ENCODE data around the gene ADGRL3. TPM values are rescaled to one million over a fixed set of nuclear protein-coding genes. Genes with fewer than 3 reads are reported as not detected.

ADGRL3 gene
- total RNA-seq, 3 donors from 2014 or later: not detected

GRCh38 chr4:61770456-61770855 lies 570.3 kb downstream of the ADGRL3 start:
- no peaks in the 10 kb centered on the region for H3K4me1 Mint-ChIP-seq (ENCODE audit: low read depth)
- ATAC-seq (no peak), DNase-seq (no peak)
- H3K4me3 Mint-ChIP-seq: no peak overlapping the region
- H3K9me3 Mint-ChIP-seq: peaks cover 12% of the 10 kb centered on the region
- no peaks in the 10 kb centered on the region for H3K27me3 Mint-ChIP-seq (ENCODE audit: low read depth)
- no peaks in the 10 kb centered on the region for H3K36me3 Mint-ChIP-seq (ENCODE audit: insufficient read depth)

- DNase-seq: no peak
- H3K9me3 Mint-ChIP-seq: peaks cover 11% of the 10 kb centered on the region
Observed at GRCh38 chr4:61771056-61771455, 570.9 kb downstream of the ADGRL3 start.

GRCh38 chr4:61772126-61772525 lies 572.0 kb downstream of the ADGRL3 start:
- Mint-ChIP-seq H3K4me1 (ENCODE audit: low read depth) (no peaks in the 10 kb centered on the region), H3K9me3 (peaks cover 3% of the 10 kb centered on the region), H3K36me3 (ENCODE audit: insufficient read depth) (no peaks in the 10 kb centered on the region), H3K27me3 (ENCODE audit: low read depth) (no peaks in the 10 kb centered on the region), H3K4me3 (no peak overlapping the region)
- no peak for DNase-seq
- ATAC-seq: no peak

More at GRCh38 chr4:61771056-61771455, 570.9 kb downstream of the ADGRL3 start:
- Mint-ChIP-seq H3K4me1 (ENCODE audit: low read depth) (no peaks in the 10 kb centered on the region), H3K4me3 (no peak overlapping the region), H3K36me3 (ENCODE audit: insufficient read depth) (no peaks in the 10 kb centered on the region), H3K27me3 (ENCODE audit: low read depth) (no peaks in the 10 kb centered on the region)
- no peak for ATAC-seq

GRCh38 chr4:61773655-61774245 lies 573.6 kb downstream of the ADGRL3 start:
- Mint-ChIP-seq H3K4me3 (no peak overlapping the region), H3K4me1 (ENCODE audit: low read depth) (no peaks in the 10 kb centered on the region), H3K27me3 (ENCODE audit: low read depth) (no peaks in the 10 kb centered on the region), H3K36me3 (ENCODE audit: insufficient read depth) (no peaks in the 10 kb centered on the region), H3K9me3 (no peaks in the 10 kb centered on the region)
- DNase-seq (no peak), ATAC-seq (no peak)

GRCh38 chr4:61782133-61782532 lies 582.0 kb downstream of the ADGRL3 start:
- Mint-ChIP-seq H3K36me3 (ENCODE audit: insufficient read depth) (no peaks in the 10 kb centered on the region), H3K9me3 (peaks cover 11% of the 10 kb centered on the region), H3K27me3 (ENCODE audit: low read depth) (no peaks in the 10 kb centered on the region), H3K4me1 (ENCODE audit: low read depth) (no peaks in the 10 kb centered on the region), H3K4me3 (no peak overlapping the region)
- DNase-seq (no peak), ATAC-seq (no peak)

- Mint-ChIP-seq H3K9me3 (peaks cover 11% of the 10 kb centered on the region), H3K4me3 (no peak overlapping the region), H3K4me1 (ENCODE audit: low read depth) (no peaks in the 10 kb centered on the region), H3K27me3 (ENCODE audit: low read depth) (no peaks in the 10 kb centered on the region), H3K36me3 (ENCODE audit: insufficient read depth) (no peaks in the 10 kb centered on the region)
- DNase-seq (no peak), ATAC-seq (no peak)
Observed at GRCh38 chr4:61783050-61783449, 582.9 kb downstream of the ADGRL3 start.

GRCh38 chr4:61785761-61786160 lies 585.6 kb downstream of the ADGRL3 start:
- ATAC-seq (no peak), DNase-seq (no peak)
- H3K36me3 Mint-ChIP-seq (ENCODE audit: insufficient read depth): no peaks in the 10 kb centered on the region
- H3K27me3 Mint-ChIP-seq (ENCODE audit: low read depth): no peaks in the 10 kb centered on the region
- H3K4me3 Mint-ChIP-seq: no peak overlapping the region
- no peaks in the 10 kb centered on the region for H3K4me1 Mint-ChIP-seq (ENCODE audit: low read depth)
- H3K9me3 Mint-ChIP-seq: peaks cover 8% of the 10 kb centered on the region

GRCh38 chr4:61786211-61786610 lies 586.1 kb downstream of the ADGRL3 start:
- ATAC-seq: no peak
- Mint-ChIP-seq H3K36me3 (ENCODE audit: insufficient read depth) (no peaks in the 10 kb centered on the region), H3K9me3 (peaks cover 8% of the 10 kb centered on the region), H3K27me3 (ENCODE audit: low read depth) (no peaks in the 10 kb centered on the region), H3K4me3 (no peak overlapping the region), H3K4me1 (ENCODE audit: low read depth) (no peaks in the 10 kb centered on the region)
- DNase-seq: no peak

- Mint-ChIP-seq H3K27me3 (ENCODE audit: low read depth) (no peaks in the 10 kb centered on the region), H3K4me3 (no peak overlapping the region), H3K36me3 (ENCODE audit: insufficient read depth) (no peaks in the 10 kb centered on the region), H3K9me3 (peaks cover 7% of the 10 kb centered on the region), H3K4me1 (ENCODE audit: low read depth) (no peaks in the 10 kb centered on the region)
- no peak for ATAC-seq
- DNase-seq: no peak
Observed at GRCh38 chr4:61795998-61796397, 595.9 kb downstream of the ADGRL3 start.

GRCh38 chr4:61799794-61800193 lies 599.7 kb downstream of the ADGRL3 start:
- no peak for ATAC-seq
- Mint-ChIP-seq H3K36me3 (ENCODE audit: insufficient read depth) (no peaks in the 10 kb centered on the region), H3K9me3 (peaks cover 9% of the 10 kb centered on the region)

GRCh38 chr4:61805227-61805626 lies 605.1 kb downstream of the ADGRL3 start:
- ATAC-seq: no peak
- DNase-seq: no peak
- Mint-ChIP-seq H3K36me3 (ENCODE audit: insufficient read depth) (no peaks in the 10 kb centered on the region), H3K4me1 (ENCODE audit: low read depth) (no peaks in the 10 kb centered on the region), H3K9me3 (peaks cover 19% of the 10 kb centered on the region), H3K27me3 (ENCODE audit: low read depth) (no peaks in the 10 kb centered on the region), H3K4me3 (no peak overlapping the region)

More at GRCh38 chr4:61799794-61800193, 599.7 kb downstream of the ADGRL3 start:
- H3K4me3 Mint-ChIP-seq: no peak overlapping the region
- DNase-seq: no peak
- H3K27me3 Mint-ChIP-seq (ENCODE audit: low read depth): no peaks in the 10 kb centered on the region
- no peaks in the 10 kb centered on the region for H3K4me1 Mint-ChIP-seq (ENCODE audit: low read depth)

- Mint-ChIP-seq H3K36me3 (ENCODE audit: insufficient read depth) (no peaks in the 10 kb centered on the region), H3K4me3 (no peak overlapping the region), H3K4me1 (ENCODE audit: low read depth) (no peaks in the 10 kb centered on the region), H3K27me3 (ENCODE audit: low read depth) (no peaks in the 10 kb centered on the region), H3K9me3 (peaks cover 25% of the 10 kb centered on the region)
- ATAC-seq (no peak), DNase-seq (no peak)
Observed at GRCh38 chr4:61805979-61806378, 605.9 kb downstream of the ADGRL3 start.

- Mint-ChIP-seq H3K4me1 (ENCODE audit: low read depth) (no peaks in the 10 kb centered on the region), H3K9me3 (peaks cover 20% of the 10 kb centered on the region), H3K4me3 (no peak overlapping the region), H3K27me3 (ENCODE audit: low read depth) (no peaks in the 10 kb centered on the region), H3K36me3 (ENCODE audit: insufficient read depth) (no peaks in the 10 kb centered on the region)
- ATAC-seq (no peak), DNase-seq (no peak)
Observed at GRCh38 chr4:61812171-61812570, 612.0 kb downstream of the ADGRL3 start.

- DNase-seq: no peak
- no peak for ATAC-seq
- Mint-ChIP-seq H3K36me3 (ENCODE audit: insufficient read depth) (no peaks in the 10 kb centered on the region), H3K4me1 (ENCODE audit: low read depth) (no peaks in the 10 kb centered on the region), H3K4me3 (no peak overlapping the region), H3K9me3 (peaks cover 14% of the 10 kb centered on the region), H3K27me3 (ENCODE audit: low read depth) (no peaks in the 10 kb centered on the region)
Observed at GRCh38 chr4:61817071-61817470, 616.9 kb downstream of the ADGRL3 start.

- ATAC-seq: no peak
- no peaks in the 10 kb centered on the region for H3K4me1 Mint-ChIP-seq (ENCODE audit: low read depth)
- H3K36me3 Mint-ChIP-seq (ENCODE audit: insufficient read depth): no peaks in the 10 kb centered on the region
- H3K4me3 Mint-ChIP-seq: no peak overlapping the region
- no peaks in the 10 kb centered on the region for H3K27me3 Mint-ChIP-seq (ENCODE audit: low read depth)
- no peak for DNase-seq
- peaks cover 9% of the 10 kb centered on the region for H3K9me3 Mint-ChIP-seq
Observed at GRCh38 chr4:61820136-61820535, 620.0 kb downstream of the ADGRL3 start.

GRCh38 chr4:61824454-61824853 lies 624.3 kb downstream of the ADGRL3 start:
- no peak for ATAC-seq
- H3K27me3 Mint-ChIP-seq (ENCODE audit: low read depth): no peaks in the 10 kb centered on the region
- no peaks in the 10 kb centered on the region for H3K36me3 Mint-ChIP-seq (ENCODE audit: insufficient read depth)
- H3K4me3 Mint-ChIP-seq: no peak overlapping the region
- no peaks in the 10 kb centered on the region for H3K4me1 Mint-ChIP-seq (ENCODE audit: low read depth)
- no peak for DNase-seq
- peaks cover 3% of the 10 kb centered on the region for H3K9me3 Mint-ChIP-seq

All from activated T-cell treated with anti-CD3 and anti-CD28 coated beads, Interleukin-2, amount 50 U/mL, for 4 hours (primary cell).